ENCODE results near the gene RARB.

The RARB gene

GRCh38 chr3:25611193-25611592 is 183.1 kb downstream of the RARB start:
- no peak overlapping the region for H3K4me3 ChIP-seq (ENCODE audit: insufficient read length, low read depth)
- no peaks in the 10 kb centered on the region for H3K27me3 ChIP-seq (ENCODE audit: insufficient read depth, insufficient read length)
- no peaks in the 10 kb centered on the region for H3K9me3 ChIP-seq (ENCODE audit: insufficient read depth, low read length)
- H3K9ac ChIP-seq (ENCODE audit: insufficient read length, low read depth), result no peak overlapping the region
- TF ChIP-seq SUZ12 (IDR thresholded peaks at IDR 0.05; ENCODE audit: extremely low read depth, insufficient read depth, insufficient read length), result no peak
- TF ChIP-seq ZNF274 (IDR thresholded peaks at IDR 0.05; ENCODE audit: low read depth, low read length), result no peak
- TF ChIP-seq YY1 (IDR thresholded peaks at IDR 0.05; ENCODE audit: insufficient read depth, insufficient read length), result no peak
- peaks cover 91% of the 10 kb centered on the region for H3K36me3 ChIP-seq (ENCODE audit: insufficient read depth, insufficient read length, low read length)
- no peaks in the 10 kb centered on the region for H3K4me1 ChIP-seq (ENCODE audit: insufficient read depth, insufficient read length)
- no peak for DNase-seq (ENCODE audit: low read depth, low spot score)

GRCh38 chr3:25618028-25618427 is 190.0 kb downstream of the RARB start:
- Histone ChIP-seq H3K9me3 (ENCODE audit: insufficient read depth, low read length) (no peaks in the 10 kb centered on the region), H3K4me3 (ENCODE audit: insufficient read length, low read depth) (no peak overlapping the region), H3K36me3 (ENCODE audit: insufficient read depth, insufficient read length, low read length) (peaks cover 70% of the 10 kb centered on the region), H3K9ac (ENCODE audit: insufficient read length, low read depth) (no peak overlapping the region), H3K4me1 (ENCODE audit: insufficient read depth, insufficient read length) (no peaks in the 10 kb centered on the region), H3K27me3 (ENCODE audit: insufficient read depth, insufficient read length) (no peaks in the 10 kb centered on the region)
- TF ChIP-seq SUZ12 (IDR thresholded peaks at IDR 0.05; ENCODE audit: extremely low read depth, insufficient read depth, insufficient read length) (no peak), ZNF274 (IDR thresholded peaks at IDR 0.05; ENCODE audit: low read depth, low read length) (no peak), YY1 (IDR thresholded peaks at IDR 0.05; ENCODE audit: insufficient read depth, insufficient read length) (no peak)
- DNase-seq (ENCODE audit: low read depth, low spot score), result no peak

GRCh38 chr3:25619382-25619781 is 191.3 kb downstream of the RARB start:
- Histone ChIP-seq H3K27me3 (ENCODE audit: insufficient read depth, insufficient read length) (no peaks in the 10 kb centered on the region), H3K36me3 (ENCODE audit: insufficient read depth, insufficient read length, low read length) (peaks cover 70% of the 10 kb centered on the region), H3K4me1 (ENCODE audit: insufficient read depth, insufficient read length) (no peaks in the 10 kb centered on the region), H3K9me3 (ENCODE audit: insufficient read depth, low read length) (no peaks in the 10 kb centered on the region), H3K9ac (ENCODE audit: insufficient read length, low read depth) (no peak overlapping the region), H3K4me3 (ENCODE audit: insufficient read length, low read depth) (no peak overlapping the region)
- DNase-seq (ENCODE audit: low read depth, low spot score), result no peak
- TF ChIP-seq ZNF274 (IDR thresholded peaks at IDR 0.05; ENCODE audit: low read depth, low read length) (no peak), SUZ12 (IDR thresholded peaks at IDR 0.05; ENCODE audit: extremely low read depth, insufficient read depth, insufficient read length) (no peak), YY1 (IDR thresholded peaks at IDR 0.05; ENCODE audit: insufficient read depth, insufficient read length) (no peak)

DNA sequence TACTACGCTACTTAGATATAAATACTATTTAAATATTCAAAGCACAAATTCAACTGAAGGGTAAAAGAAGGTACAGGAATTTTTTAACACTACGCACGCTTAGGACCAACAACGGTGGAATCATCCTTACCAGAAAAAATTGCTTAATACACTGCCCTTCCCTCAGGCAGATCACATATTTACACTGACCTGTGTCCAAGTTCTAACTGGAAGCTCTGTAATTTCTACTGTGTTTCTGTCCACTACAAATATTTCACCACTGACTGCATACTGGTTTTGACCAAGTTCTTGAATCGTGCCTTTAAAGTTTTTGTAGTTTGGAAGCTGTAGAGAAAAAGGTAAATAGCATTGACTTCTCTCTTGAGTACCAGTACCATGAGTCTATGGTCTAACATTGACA is 192.4 kb downstream of the RARB start:
- H3K9ac ChIP-seq (ENCODE audit: insufficient read length, low read depth), result no peak overlapping the region
- peaks cover 70% of the 10 kb centered on the region for H3K36me3 ChIP-seq (ENCODE audit: insufficient read depth, insufficient read length, low read length)
- TF ChIP-seq SUZ12 (IDR thresholded peaks at IDR 0.05; ENCODE audit: extremely low read depth, insufficient read depth, insufficient read length), result no peak
- no peak for TF ChIP-seq ZNF274 (IDR thresholded peaks at IDR 0.05; ENCODE audit: low read depth, low read length)
- no peak for TF ChIP-seq YY1 (IDR thresholded peaks at IDR 0.05; ENCODE audit: insufficient read depth, insufficient read length)
- DNase-seq (ENCODE audit: low read depth, low spot score), result no peak
- H3K27me3 ChIP-seq (ENCODE audit: insufficient read depth, insufficient read length), result no peaks in the 10 kb centered on the region
- H3K9me3 ChIP-seq (ENCODE audit: insufficient read depth, low read length), result no peaks in the 10 kb centered on the region
- H3K4me1 ChIP-seq (ENCODE audit: insufficient read depth, insufficient read length), result no peaks in the 10 kb centered on the region
- no peak overlapping the region for H3K4me3 ChIP-seq (ENCODE audit: insufficient read length, low read depth)

- Histone ChIP-seq H3K27me3 (ENCODE audit: insufficient read depth, insufficient read length) (no peaks in the 10 kb centered on the region), H3K9me3 (ENCODE audit: insufficient read depth, low read length) (no peaks in the 10 kb centered on the region), H3K36me3 (ENCODE audit: insufficient read depth, insufficient read length, low read length) (peaks cover 69% of the 10 kb centered on the region), H3K4me1 (ENCODE audit: insufficient read depth, insufficient read length) (no peaks in the 10 kb centered on the region), H3K4me3 (ENCODE audit: insufficient read length, low read depth) (no peak overlapping the region), H3K9ac (ENCODE audit: insufficient read length, low read depth) (no peak overlapping the region)
- no peak for DNase-seq (ENCODE audit: low read depth, low spot score)
- TF ChIP-seq SUZ12 (IDR thresholded peaks at IDR 0.05; ENCODE audit: extremely low read depth, insufficient read depth, insufficient read length) (no peak), YY1 (IDR thresholded peaks at IDR 0.05; ENCODE audit: insufficient read depth, insufficient read length) (no peak)
Observed at GRCh38 chr3:25621087-25621486, 193.0 kb downstream of the RARB start.

DNA sequence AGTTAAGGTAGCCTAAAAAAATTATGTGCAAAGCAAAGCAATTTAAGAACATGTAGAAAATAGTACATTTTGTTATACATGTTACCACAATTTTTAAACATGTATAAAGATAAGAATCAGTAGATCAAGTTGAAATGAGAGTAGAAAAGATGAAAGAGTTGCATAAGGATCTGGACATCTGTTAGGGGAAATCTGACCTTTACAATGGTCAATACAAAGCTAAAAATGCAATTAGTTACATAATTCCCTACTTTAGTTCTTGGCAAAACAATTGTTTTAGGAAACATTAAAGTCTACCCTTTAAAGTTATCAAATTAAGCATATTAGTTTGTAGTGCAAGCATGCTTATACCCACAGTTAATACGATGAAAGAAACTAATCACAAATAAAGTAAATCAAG is 203.9 kb downstream of the RARB start:
- no peak for DNase-seq (ENCODE audit: low read depth, low spot score)
- Histone ChIP-seq H3K4me3 (ENCODE audit: insufficient read length, low read depth) (no peak overlapping the region), H3K27me3 (ENCODE audit: insufficient read depth, insufficient read length) (no peaks in the 10 kb centered on the region), H3K9ac (ENCODE audit: insufficient read length, low read depth) (no peak overlapping the region), H3K4me1 (ENCODE audit: insufficient read depth, insufficient read length) (no peaks in the 10 kb centered on the region), H3K36me3 (ENCODE audit: insufficient read depth, insufficient read length, low read length) (peaks cover 79% of the 10 kb centered on the region), H3K9me3 (ENCODE audit: insufficient read depth, low read length) (no peaks in the 10 kb centered on the region)
- TF ChIP-seq ZNF274 (IDR thresholded peaks at IDR 0.05; ENCODE audit: low read depth, low read length), result no peak
- TF ChIP-seq YY1 (IDR thresholded peaks at IDR 0.05; ENCODE audit: insufficient read depth, insufficient read length), result no peak
- no peak for TF ChIP-seq SUZ12 (IDR thresholded peaks at IDR 0.05; ENCODE audit: extremely low read depth, insufficient read depth, insufficient read length)

GRCh38 chr3:25633919-25634318 is 205.9 kb downstream of the RARB start:
- peaks cover 63% of the 10 kb centered on the region for H3K36me3 ChIP-seq (ENCODE audit: insufficient read depth, insufficient read length, low read length)
- H3K27me3 ChIP-seq (ENCODE audit: insufficient read depth, insufficient read length), result no peaks in the 10 kb centered on the region
- DNase-seq (ENCODE audit: low read depth, low spot score), result no peak
- H3K4me3 ChIP-seq (ENCODE audit: insufficient read length, low read depth), result no peak overlapping the region
- no peaks in the 10 kb centered on the region for H3K9me3 ChIP-seq (ENCODE audit: insufficient read depth, low read length)
- H3K4me1 ChIP-seq (ENCODE audit: insufficient read depth, insufficient read length), result no peaks in the 10 kb centered on the region
- no peak overlapping the region for H3K9ac ChIP-seq (ENCODE audit: insufficient read length, low read depth)
- TF ChIP-seq SUZ12 (IDR thresholded peaks at IDR 0.05; ENCODE audit: extremely low read depth, insufficient read depth, insufficient read length) (no peak), YY1 (IDR thresholded peaks at IDR 0.05; ENCODE audit: insufficient read depth, insufficient read length) (no peak), ZNF274 (IDR thresholded peaks at IDR 0.05; ENCODE audit: low read depth, low read length) (no peak)

GRCh38 chr3:25635038-25635437 is 207.0 kb downstream of the RARB start:
- no peaks in the 10 kb centered on the region for H3K4me1 ChIP-seq (ENCODE audit: insufficient read depth, insufficient read length)
- H3K9ac ChIP-seq (ENCODE audit: insufficient read length, low read depth), result no peak overlapping the region
- TF ChIP-seq YY1 (IDR thresholded peaks at IDR 0.05; ENCODE audit: insufficient read depth, insufficient read length), result no peak
- no peak for TF ChIP-seq SUZ12 (IDR thresholded peaks at IDR 0.05; ENCODE audit: extremely low read depth, insufficient read depth, insufficient read length)
- no peak for TF ChIP-seq ZNF274 (IDR thresholded peaks at IDR 0.05; ENCODE audit: low read depth, low read length)
- H3K4me3 ChIP-seq (ENCODE audit: insufficient read length, low read depth), result no peak overlapping the region
- no peaks in the 10 kb centered on the region for H3K27me3 ChIP-seq (ENCODE audit: insufficient read depth, insufficient read length)
- H3K9me3 ChIP-seq (ENCODE audit: insufficient read depth, low read length), result no peaks in the 10 kb centered on the region
- DNase-seq (ENCODE audit: low read depth, low spot score), result no peak
- H3K36me3 ChIP-seq (ENCODE audit: insufficient read depth, insufficient read length, low read length), result peaks cover 54% of the 10 kb centered on the region

Measured in NT2/D1 (cell line).